DND-41 (cell line): Measurements from ENCODE around the gene CTU2.

Source experiments
- ATAC-seq: fragments of 200-7000 bp; cut with Tn5 transposase; 3 replicates; pipeline ENCODE4 v1.9.1; 2021; ENCODE audit warnings: low read depth; ENCODE audit not compliant: insufficient read depth
- DNase-seq: peaks from one replicate; pipeline ENCODE4 v3.0.0-alpha.2; 2020
- H2AFZ ChIP-seq: 2 replicates; pipeline ENCODE4 v1.6.0; 2012; ENCODE audit warnings: low read depth, low read length
- H3K27ac ChIP-seq: 2 replicates; pipeline ENCODE4 v1.5.1; 2012; ENCODE audit warnings: low read length, inconsistent platforms
- H3K27me3 ChIP-seq: fragments of 200-600 bp; sonication (generic); 2 replicates; pipeline ENCODE4 v1.6.0; 2012; ENCODE audit warnings: low read length, mild to moderate bottlenecking, inconsistent platforms; ENCODE audit not compliant: insufficient read depth, poor library complexity
- H3K36me3 ChIP-seq: 2 replicates; pipeline ENCODE4 v1.5.1; 2012; ENCODE audit warnings: low read length, inconsistent platforms; ENCODE audit not compliant: insufficient read depth
- H3K4me1 ChIP-seq: 2 replicates; pipeline ENCODE4 v1.5.1; 2012; ENCODE audit warnings: mild to moderate bottlenecking, low read length; ENCODE audit not compliant: insufficient read depth
- H3K4me2 ChIP-seq: 2 replicates; pipeline ENCODE4 v1.6.0; 2012; ENCODE audit warnings: mild to moderate bottlenecking, moderate library complexity, low read length, inconsistent platforms; ENCODE audit not compliant: insufficient read depth
- H3K4me3 ChIP-seq, 2 experiments: fragments of 200-600 bp in 1 of 2; shearing (Covaris generic) in 1 of 2; 2 replicates each; pipeline ENCODE4 v1.5.1; 2012 to 2016; ENCODE audit warnings: inconsistent platforms in 2 of 2, low read length in 2 of 2, mild to moderate bottlenecking in 2 of 2, low read depth in 1 of 2, moderate library complexity in 1 of 2
- H3K79me2 ChIP-seq: 2 replicates; pipeline ENCODE4 v1.6.0; 2012; ENCODE audit warnings: low read length, inconsistent platforms; ENCODE audit not compliant: insufficient read depth
- H3K9ac ChIP-seq: 2 replicates; pipeline ENCODE4 v1.6.0; 2012; ENCODE audit warnings: low read depth, mild to moderate bottlenecking, inconsistent platforms, low read length, moderate library complexity
- H3K9me3 ChIP-seq: 2 replicates; pipeline ENCODE4 v1.5.1; 2012; ENCODE audit warnings: low read length, moderate library complexity, mild to moderate bottlenecking, inconsistent platforms; ENCODE audit not compliant: insufficient read depth, severe bottlenecking
- H4K20me1 ChIP-seq: 2 replicates; pipeline ENCODE4 v1.6.0; 2012; ENCODE audit warnings: low read length; ENCODE audit not compliant: insufficient read depth
- CTCF ChIP-seq: IDR thresholded peaks from 2 replicates; pipeline ENCODE4 v1.5.1; 2012; ENCODE audit warnings: borderline replicate concordance, low read length, moderate library complexity, mild to moderate bottlenecking; ENCODE audit not compliant: poor library complexity, severe bottlenecking; ENCODE audit errors: extremely low read depth
- EZH2 ChIP-seq: IDR thresholded peaks from 3 replicates; pipeline ENCODE4 v1.6.1; 2012; ENCODE audit warnings: borderline replicate concordance, low read depth, mild to moderate bottlenecking, moderate library complexity, low read length, inconsistent platforms; ENCODE audit not compliant: severe bottlenecking

Gene CTU2

DNA sequence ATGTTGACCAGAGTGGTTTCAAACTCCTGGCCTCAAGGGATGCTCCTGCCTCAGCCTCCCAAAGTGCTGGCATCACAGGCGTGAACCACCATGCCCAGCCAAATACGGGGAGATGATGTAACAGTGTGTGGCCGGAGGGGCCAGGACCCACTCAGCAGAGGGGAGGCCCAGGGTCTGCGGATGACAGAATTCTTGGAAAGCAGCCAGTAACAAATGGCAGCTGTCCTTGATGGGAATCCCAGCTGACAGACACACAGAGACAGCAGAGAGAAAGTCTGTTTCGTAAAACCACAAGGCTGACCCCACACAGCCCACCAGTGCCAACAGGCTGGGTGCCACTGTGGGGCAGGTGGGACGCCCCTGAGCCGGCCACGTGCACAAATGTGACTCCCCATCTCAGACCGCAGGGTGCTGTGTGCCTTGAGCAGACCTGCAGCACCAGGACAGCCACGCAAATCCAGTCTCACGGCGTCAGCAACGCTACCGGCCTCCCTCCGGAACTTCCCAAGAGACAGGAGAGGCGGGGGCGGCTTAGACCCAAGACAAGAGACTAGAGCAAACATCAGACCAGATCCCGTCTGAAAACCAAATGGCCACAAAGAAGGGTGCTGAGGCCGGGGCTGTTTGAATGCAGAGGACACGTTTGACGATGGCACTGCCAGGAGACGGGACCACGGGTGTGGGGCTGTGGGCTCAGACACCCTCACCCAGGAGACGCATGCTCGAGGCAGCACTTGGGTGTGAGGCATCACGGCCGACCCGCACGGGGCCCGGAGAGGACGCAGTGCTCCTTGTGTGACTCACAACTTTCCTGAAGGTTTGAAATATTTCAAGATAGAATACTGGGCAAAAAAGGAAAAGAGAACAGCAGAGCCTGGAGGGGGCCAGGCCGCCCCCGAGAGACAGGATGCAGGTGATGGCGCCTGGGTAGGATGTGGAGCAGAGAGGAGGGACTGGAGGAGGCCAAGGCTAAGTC is 24.6 kb downstream of the CTU2 start:
- H3K27me3 ChIP-seq, result no peaks in the 10 kb centered on the region
- DNase-seq (no peak), ATAC-seq (no peak)
- H3K27ac ChIP-seq, result no peak overlapping the region
- peaks cover 78% of the 10 kb centered on the region for H3K36me3 ChIP-seq
- no peaks in the 10 kb centered on the region for H3K9me3 ChIP-seq
- no peak overlapping the region for H3K9ac ChIP-seq
- TF ChIP-seq CTCF, result no peak
- TF ChIP-seq EZH2, result no peak
- no peaks in the 10 kb centered on the region for H3K4me1 ChIP-seq
- no peak overlapping the region for H3K4me2 ChIP-seq
- peaks cover 17% of the 10 kb centered on the region for H4K20me1 ChIP-seq
- no peak overlapping the region for H3K4me3 ChIP-seq
- H2AFZ ChIP-seq, result no peak overlapping the region
- H3K79me2 ChIP-seq, result no peaks in the 10 kb centered on the region

GRCh38 chr16:88731699-88732098 is 25.4 kb downstream of the CTU2 start:
- Histone ChIP-seq H3K79me2 (no peaks in the 10 kb centered on the region), H3K36me3 (peaks cover 77% of the 10 kb centered on the region), H3K4me2 (no peak overlapping the region), H2AFZ (no peak overlapping the region), H3K4me1 (no peaks in the 10 kb centered on the region), H3K9me3 (no peaks in the 10 kb centered on the region), H3K9ac (no peak overlapping the region), H3K27ac (no peak overlapping the region), H3K27me3 (no peaks in the 10 kb centered on the region), H4K20me1 (peaks cover 17% of the 10 kb centered on the region), H3K4me3 (no peak overlapping the region)
- DNase-seq, result no peak
- ATAC-seq, result no peak
- TF ChIP-seq EZH2, result no peak
- no peak for TF ChIP-seq CTCF

- H4K20me1 ChIP-seq, result peaks cover 21% of the 10 kb centered on the region
- TF ChIP-seq EZH2, result no peak
- no peak for TF ChIP-seq CTCF
- H3K4me1 ChIP-seq, result no peaks in the 10 kb centered on the region
- no peak for ATAC-seq
- H3K79me2 ChIP-seq, result no peaks in the 10 kb centered on the region
- no peak overlapping the region for H3K27ac ChIP-seq
- no peaks in the 10 kb centered on the region for H3K27me3 ChIP-seq
- H3K9me3 ChIP-seq, result no peaks in the 10 kb centered on the region
- no peak overlapping the region for H3K9ac ChIP-seq
- DNase-seq, result no peak
- no peak overlapping the region for H3K4me2 ChIP-seq
- H2AFZ ChIP-seq, result no peak overlapping the region
- H3K36me3 ChIP-seq, result peaks cover 77% of the 10 kb centered on the region
- H3K4me3 ChIP-seq, result no peak overlapping the region
These were observed 26.1 kb downstream of the CTU2 start for GRCh38 chr16:88732172-88732960.
